CD14-positive monocyte (primary cell): Measurements from ENCODE around the gene FMNL3. TPM values are rescaled to one million over a fixed set of nuclear protein-coding genes. Genes with fewer than 3 reads are reported as not detected.

ENCODE experiments used
- DNase-seq, 3 donors: peaks; one replicate each; pipeline ENCODE4 v3.0.0-alpha.2; 2011 to 2022
- H2AFZ ChIP-seq: 2 replicates; pipeline ENCODE4 v1.6.0; 2012; ENCODE audit warnings: mild to moderate bottlenecking, low read depth, low read length, inconsistent platforms; ENCODE audit not compliant: insufficient read depth, poor library complexity, severe bottlenecking
- H3K27ac ChIP-seq, 2 donors: 1 replicate in 1 of 2; 2 replicates in 1 of 2; pipeline ENCODE4 v1.5.1; 2012 to 2013; ENCODE audit warnings: low read length in 2 of 2, control low read depth in 1 of 2, inconsistent platforms in 1 of 2, low read depth in 1 of 2, mild to moderate bottlenecking in 1 of 2
- H3K27me3 ChIP-seq, 2 donors: one replicate each; pipeline versions ENCODE4 v1.6.0 to v1.6.1; 2011 to 2013; ENCODE audit warnings: low read length in 2 of 2; ENCODE audit not compliant: control insufficient read depth in 2 of 2, insufficient read depth in 2 of 2
- H3K36me3 ChIP-seq, 2 donors: replicated peaks in 1 of 2; 1 replicate in 1 of 2; 2 replicates in 1 of 2; pipeline versions ENCODE4 v1.5.1 to v1.6.1; 2012 to 2013; ENCODE audit warnings: low read length in 2 of 2, control low read depth in 1 of 2, inconsistent platforms in 1 of 2, mild to moderate bottlenecking in 1 of 2; ENCODE audit not compliant: insufficient read depth in 2 of 2, control insufficient read depth in 1 of 2
- H3K4me1 ChIP-seq, 2 donors: 1 replicate in 1 of 2; 2 replicates in 1 of 2; pipeline versions ENCODE4 v1.5.1 to v1.6.1; 2012 to 2013; ENCODE audit warnings: low read length in 2 of 2, control low read depth in 1 of 2, inconsistent platforms in 1 of 2, mild to moderate bottlenecking in 1 of 2, moderate library complexity in 1 of 2; ENCODE audit not compliant: insufficient read depth in 2 of 2, control insufficient read depth in 1 of 2
- H3K4me2 ChIP-seq: replicated peaks from 2 replicates; pipeline ENCODE3; 2012; ENCODE audit warnings: low read length, moderate library complexity, mild to moderate bottlenecking; ENCODE audit not compliant: poor library complexity, severe bottlenecking; ENCODE audit errors: extremely low read depth
- H3K4me3 ChIP-seq, 3 experiments: fragments of 200-600 bp in 1 of 3; sonication (generic) in 1 of 3; replicated peaks in 1 of 3; 1 replicate in 2 of 3; 2 replicates in 1 of 3; pipeline ENCODE4 v1.5.1; 2011 to 2013; ENCODE audit warnings: low read length in 3 of 3, mild to moderate bottlenecking in 3 of 3, control low read depth in 2 of 3, low read depth in 2 of 3, inconsistent platforms in 1 of 3, moderate library complexity in 1 of 3
- H3K79me2 ChIP-seq: 2 replicates; pipeline ENCODE4 v1.6.0; 2012; ENCODE audit warnings: mild to moderate bottlenecking, control low read depth, inconsistent platforms, low read length, moderate library complexity; ENCODE audit not compliant: insufficient read depth
- H3K9ac ChIP-seq: 2 replicates; pipeline ENCODE4 v1.6.0; 2017; ENCODE audit warnings: low read length, mild to moderate bottlenecking; ENCODE audit not compliant: insufficient read depth, poor library complexity, severe bottlenecking
- H3K9me3 ChIP-seq, 2 donors: replicated peaks in 1 of 2; 1 replicate in 1 of 2; 2 replicates in 1 of 2; pipeline versions ENCODE4 v1.5.1 to v1.6.1; 2012 to 2013; ENCODE audit warnings: low read length in 2 of 2, control low read depth in 1 of 2; ENCODE audit not compliant: control insufficient read depth in 1 of 2, insufficient read depth in 1 of 2
- H4K20me1 ChIP-seq: 2 replicates; pipeline ENCODE4 v1.6.0; 2012; ENCODE audit warnings: mild to moderate bottlenecking, low read length, control low read depth, moderate library complexity; ENCODE audit not compliant: insufficient read depth
- H3K27ac Mint-ChIP-seq, 7 donors: one replicate each; pipeline ENCODE4 v1.8.0; 2020; ENCODE audit warnings: mild to moderate bottlenecking in 7 of 7, mixed read lengths in 7 of 7, moderate library complexity in 6 of 7, inconsistent platforms in 2 of 7
- H3K27me3 Mint-ChIP-seq, 3 donors: one replicate each; pipeline ENCODE4 v1.8.0; 2021 to 2022; ENCODE audit warnings: low read depth in 3 of 3, mild to moderate bottlenecking in 3 of 3, mixed read lengths in 3 of 3, moderate library complexity in 3 of 3, inconsistent platforms in 1 of 3
- H3K36me3 Mint-ChIP-seq, 2 donors: one replicate each; pipeline ENCODE4 v1.8.0; 2020; ENCODE audit warnings: mixed read lengths in 2 of 2, inconsistent platforms in 1 of 2, mild to moderate bottlenecking in 1 of 2
- H3K4me1 Mint-ChIP-seq: one replicate; pipeline ENCODE4 v1.8.0; 2020; ENCODE audit warnings: mild to moderate bottlenecking, mixed read lengths
- H3K4me3 Mint-ChIP-seq, 2 donors: one replicate each; pipeline ENCODE4 v1.8.0; 2020; ENCODE audit warnings: mild to moderate bottlenecking in 2 of 2, mixed read lengths in 2 of 2, moderate library complexity in 1 of 2
- H3K9me3 Mint-ChIP-seq, 7 donors: one replicate each; pipeline ENCODE4 v1.8.0; 2020 to 2022; ENCODE audit warnings: mixed read lengths in 7 of 7, mild to moderate bottlenecking in 6 of 7, moderate library complexity in 6 of 7, inconsistent platforms in 2 of 7
- CTCF ChIP-seq: fragments of 200-600 bp; IDR thresholded peaks from one replicate; pipeline ENCODE4 v1.8.0; 2022; ENCODE audit warnings: antibody characterized with exemption, mild to moderate bottlenecking
- whole genome bisulfite sequencing: methylation state at CpG from one replicate; pipeline ENCODE4 v1.1.5; 2013; ENCODE audit warnings: missing lambda C conversion rate; ENCODE audit not compliant: insufficient coverage; 5-methylcytosine and 5-hydroxymethylcytosine counted together
- intact Hi-C, 2 donors: fragments of 100-400 bp; cut with micrococcal nuclease; formaldehyde crosslinking; loops; one replicate each; pipeline versions ENCODE4 v1.15.0 to v1.15.1; 2023
- polyA plus RNA-seq, 3 donors: library from polyadenylated mRNA; depleted of rRNA in 1 of 3; unstranded in 2 of 3; stranded (reverse) in 1 of 3; fragments of 300-500 nt in 2 of 3; fragments of >200 nt in 1 of 3; fragmentation: Illumina TruSeq in 2 of 3; gene quantifications; 1 replicate in 2 of 3; 2 replicates in 1 of 3; pipeline ENCODE4 v1.2.3, GENCODE V29; 2012 to 2021

Gene FMNL3
- polyA plus RNA-seq, 3 donors, result 1.5 to 5.4 (median 1.7) TPM

GRCh38 chr12:49661191-49661590, 46.0 kb downstream of the FMNL3 start:
- H3K27ac Mint-ChIP-seq, result peak overlapping the region in 5 of 7 donors; percentile 30 to 89 (median 79)
- H3K9me3 Mint-ChIP-seq, result peaks cover 0 to 3% (median 0%) of the 10 kb centered on the region in 7 donors
- Histone ChIP-seq H3K4me1 (peaks cover 45 to 51% of the 10 kb centered on the region in 2 donors), H4K20me1 (no peaks in the 10 kb centered on the region), H3K36me3 (peaks cover 0 to 24% of the 10 kb centered on the region in 2 donors), H3K4me2 (no peak overlapping the region), H3K79me2 (no peaks in the 10 kb centered on the region), H3K27me3 (no peaks in the 10 kb centered on the region), H2AFZ (no peak overlapping the region), H3K27ac (peak overlapping the region in 1 of 2 donors; percentile 23), H3K4me3 (no peak overlapping the region), H3K9me3 (no peaks in the 10 kb centered on the region), H3K9ac (no peak overlapping the region)
- peak overlapping the region; percentile 49 to 59 for H3K4me3 Mint-ChIP-seq
- DNase-seq, result peak; percentile 36 to 78 (median 61)
- intact Hi-C loops, result loop anchor here (5.0 kb wide), 2 partner anchors 36 to 46 kb away; partner anchors contain the start of gene FMNL3 (in 1 of the 2)
- peaks cover 0 to 4% (median 2%) of the 10 kb centered on the region in 3 donors for H3K27me3 Mint-ChIP-seq
- peaks cover 31 to 51% of the 10 kb centered on the region in 2 donors for H3K36me3 Mint-ChIP-seq
- TF ChIP-seq CTCF, result no peak
- H3K4me1 Mint-ChIP-seq, result peaks cover 53% of the 10 kb centered on the region
- 0% methylated on average over 2 of the region's 3 CpGs for WGBS

- H3K9me3 ChIP-seq, result no peaks in the 10 kb centered on the region
- H4K20me1 ChIP-seq, result no peaks in the 10 kb centered on the region
- Mint-ChIP-seq H3K4me3 (no peak overlapping the region), H3K27me3 (peaks cover 0 to 4% (median 2%) of the 10 kb centered on the region in 3 donors), H3K4me1 (peaks cover 53% of the 10 kb centered on the region), H3K9me3 (peaks cover 0 to 2% (median 0%) of the 10 kb centered on the region in 7 donors), H3K36me3 (peaks cover 33 to 47% of the 10 kb centered on the region in 2 donors), H3K27ac (no peak overlapping the region)
- intact Hi-C loops, result loop anchor here (5.0 kb wide), 2 partner anchors 38 to 48 kb away; partner anchors contain the start of gene FMNL3 (in 1 of the 2)
- peaks cover 0 to 29% of the 10 kb centered on the region in 2 donors for H3K36me3 ChIP-seq
- no peak overlapping the region for H2AFZ ChIP-seq
- no peak overlapping the region for H3K4me3 ChIP-seq
- WGBS, result no CpG with 5 or more reads among the region's 1 CpG
- DNase-seq, result no peak
- no peak overlapping the region for H3K9ac ChIP-seq
- no peaks in the 10 kb centered on the region for H3K79me2 ChIP-seq
- TF ChIP-seq CTCF, result no peak
- no peak overlapping the region for H3K4me2 ChIP-seq
- H3K27me3 ChIP-seq, result no peaks in the 10 kb centered on the region
- no peak overlapping the region for H3K27ac ChIP-seq
- H3K4me1 ChIP-seq, result peaks cover 42 to 43% of the 10 kb centered on the region in 2 donors
Measured at GRCh38 chr12:49659753-49660152, 47.5 kb downstream of the FMNL3 start.
